Liver (tissue), 9 donors: ENCODE data around the gene HNRNPDL. TPM values are rescaled to one million over a fixed set of nuclear protein-coding genes. Genes with fewer than 3 reads are reported as not detected.

Experiments
- DNase-seq: peaks from one replicate; pipeline ENCODE4 v3.0.0-alpha.2; 2017; ENCODE audit warnings: low spot score
- H3K27ac ChIP-seq, 2 donors: one replicate each; pipeline ENCODE4 v1.7.0; 2013; ENCODE audit warnings: inconsistent platforms in 2 of 2, low read length in 2 of 2, control low read depth in 1 of 2, low read depth in 1 of 2, mild to moderate bottlenecking in 1 of 2
- H3K27me3 ChIP-seq, 4 donors: one replicate each; pipeline versions ENCODE4 v1.6.1 to v1.7.0; 2013; ENCODE audit warnings: low read length in 3 of 4, inconsistent platforms in 1 of 4, mild to moderate bottlenecking in 1 of 4, moderate library complexity in 1 of 4; ENCODE audit not compliant: control insufficient read depth in 4 of 4, insufficient read depth in 4 of 4
- H3K36me3 ChIP-seq, 4 donors: one replicate each; pipeline versions ENCODE4 v1.6.1 to v1.7.0; 2013; ENCODE audit warnings: low read length in 3 of 4, mild to moderate bottlenecking in 3 of 4, low read depth in 1 of 4, moderate library complexity in 1 of 4; ENCODE audit not compliant: control insufficient read depth in 4 of 4, insufficient read depth in 3 of 4
- H3K4me1 ChIP-seq, 4 donors: one replicate each; pipeline versions ENCODE4 v1.6.1 to v1.7.0; 2013; ENCODE audit warnings: low read length in 3 of 4, mild to moderate bottlenecking in 3 of 4, moderate library complexity in 1 of 4; ENCODE audit not compliant: control insufficient read depth in 4 of 4, insufficient read depth in 4 of 4
- H3K4me3 ChIP-seq, 3 donors: one replicate each; pipeline versions ENCODE4 v1.6.1 to v1.7.0; 2013; ENCODE audit warnings: low read length in 3 of 3, control low read depth in 1 of 3, low read depth in 1 of 3, mild to moderate bottlenecking in 1 of 3
- H3K9ac ChIP-seq, 2 donors: one replicate each; pipeline ENCODE4 v1.7.0; 2013; ENCODE audit warnings: low read length in 2 of 2, mild to moderate bottlenecking in 2 of 2, moderate library complexity in 2 of 2, control low read depth in 1 of 2, low read depth in 1 of 2
- H3K9me3 ChIP-seq, 4 donors: one replicate each; pipeline versions ENCODE4 v1.6.1 to v1.7.0; 2013; ENCODE audit warnings: low read length in 3 of 4; ENCODE audit not compliant: control insufficient read depth in 4 of 4
- ATF3 ChIP-seq: IDR thresholded peaks from 2 replicates; pipeline ENCODE4 v1.6.1; 2016; ENCODE audit warnings: antibody characterized with exemption
- CTCF ChIP-seq: fragments of 150-350 bp; IDR thresholded peaks from 2 replicates; pipeline ENCODE4 v1.5.1; 2017; ENCODE audit warnings: improper control_type of control experiment, low read depth, low read length; ENCODE audit not compliant: missing input control
- FOXA1 ChIP-seq: IDR thresholded peaks from 2 replicates; pipeline ENCODE4 v1.6.1; 2016; ENCODE audit warnings: antibody characterized with exemption
- GABPA ChIP-seq, 2 donors: IDR thresholded peaks in 1 of 2; conservative IDR thresholded peaks in 1 of 2; 2 replicates each; pipeline ENCODE4 v1.6.1; 2016; ENCODE audit warnings: antibody characterized with exemption in 2 of 2, mild to moderate bottlenecking in 1 of 2, moderate library complexity in 1 of 2
- JUND ChIP-seq, 2 donors: IDR thresholded peaks; 2 replicates each; pipeline ENCODE4 v1.6.1; 2016; ENCODE audit warnings: antibody characterized with exemption in 2 of 2
- RAD21 ChIP-seq, 2 donors: IDR thresholded peaks; 2 replicates each; pipeline ENCODE4 v1.6.1; 2016; ENCODE audit warnings: antibody characterized with exemption in 2 of 2, mild to moderate bottlenecking in 2 of 2
- REST ChIP-seq: IDR thresholded peaks from 2 replicates; pipeline ENCODE4 v1.6.1; 2016; ENCODE audit warnings: antibody characterized with exemption, mild to moderate bottlenecking
- RXRA ChIP-seq, 2 donors: IDR thresholded peaks; 2 replicates each; pipeline ENCODE4 v1.6.1; 2017 to 2018; ENCODE audit warnings: antibody characterized with exemption in 2 of 2, mild to moderate bottlenecking in 1 of 2
- SP1 ChIP-seq: IDR thresholded peaks from 2 replicates; pipeline ENCODE4 v1.6.1; 2018; ENCODE audit warnings: antibody characterized with exemption, mild to moderate bottlenecking
- TAF1 ChIP-seq: conservative IDR thresholded peaks from 2 replicates; pipeline ENCODE4 v1.6.1; 2016; ENCODE audit warnings: antibody characterized with exemption, mild to moderate bottlenecking
- ZBTB33 ChIP-seq: IDR thresholded peaks from 2 replicates; pipeline ENCODE4 v1.6.1; 2016; ENCODE audit warnings: antibody characterized with exemption
- WGBS: extraction: QIAGEN DNeasy Blood & Tissue Kit; methylation state at CpG from one replicate; pipeline ENCODE4 v1.1.7; 2013; 5-methylcytosine and 5-hydroxymethylcytosine counted together
- polyA plus RNA-seq, 2 donors: library from polyadenylated mRNA; stranded (reverse) in 1 of 2; unstranded in 1 of 2; fragments of 200-250 nt in 1 of 2; fragments of >200 nt in 1 of 2; fragmentation: Nextera tagmentation in 1 of 2; extraction: Ambion mirVana in 1 of 2; gene quantifications; one replicate each; pipeline versions ENCODE4 v1.2.1 to v1.2.3, GENCODE V29; 2013 to 2015
- total RNA-seq, 2 donors: library from RNA; depleted of rRNA; stranded (reverse); fragments of >200 nt; gene quantifications; one replicate each; pipeline ENCODE4 v1.2.3, GENCODE V29; 2014
- donor health status: healthy.
- donor health status: healthy.
- donor health status: healthy.
- donor health status: healthy.
- donor health status: healthy.

HNRNPDL gene
- total and polyA plus RNA-seq, 4 donors, result 53.1 to 57.9 (median 57.6) TPM

GRCh38 chr4:82450966-82451755 lies 20.9 kb upstream of the HNRNPDL start:
- no peak for DNase-seq
- no peak overlapping the region for H3K27ac ChIP-seq
- H3K27me3 ChIP-seq, result no peaks in the 10 kb centered on the region
- H3K4me3 ChIP-seq, result no peak overlapping the region
- no peak overlapping the region for H3K9ac ChIP-seq
- H3K4me1 ChIP-seq, result no peaks in the 10 kb centered on the region
- peaks cover 0 to 26% (median 17%) of the 10 kb centered on the region in 4 donors for H3K36me3 ChIP-seq
- no peaks in the 10 kb centered on the region for H3K9me3 ChIP-seq
- TF ChIP-seq TAF1 (no peak), RXRA (IDR thresholded peaks at IDR 0.05) (no peak), CTCF (no peak), JUND (IDR thresholded peaks at IDR 0.05) (no peak), GABPA (IDR thresholded peaks at IDR 0.05 in 1 of 2, conservative IDR thresholded peaks at IDR 0.05 in 1 of 2) (no peak), SP1 (no peak), ATF3 (no peak), FOXA1 (no peak), RAD21 (IDR thresholded peaks at IDR 0.05) (no peak), REST (no peak)
- 94% methylated on average over 13 of the region's 13 CpGs for WGBS

- Histone ChIP-seq H3K27me3 (no peaks in the 10 kb centered on the region), H3K27ac (no peak overlapping the region), H3K36me3 (peaks cover 0 to 19% (median 13%) of the 10 kb centered on the region in 4 donors), H3K9ac (no peak overlapping the region), H3K4me1 (no peaks in the 10 kb centered on the region), H3K4me3 (no peak overlapping the region), H3K9me3 (no peaks in the 10 kb centered on the region)
- TF ChIP-seq ZBTB33 (no peak), JUND (IDR thresholded peaks at IDR 0.05) (no peak)
- DNase-seq, result no peak
- WGBS, result 95% methylated on average over 1 of the region's 1 CpG
These were observed 17.6 kb upstream of the HNRNPDL start for GRCh38 chr4:82447886-82448285.
